ENCODE results near the gene PNMA8A.

GRCh38 chr19:46481947-46482346, 10.6 kb upstream of the PNMA8A start:
- TF ChIP-seq POLR2A (IDR thresholded peaks at IDR 0.05; ENCODE audit: borderline replicate concordance, extremely low read depth, insufficient read depth, insufficient read length) (no peak), CTCF (IDR thresholded peaks at IDR 0.05 in 2 of 3, conservative IDR thresholded peaks at IDR 0.05 in 1 of 3; ENCODE audit: borderline replicate concordance in 1 of 3, insufficient read depth in 1 of 3, low read depth in 2 of 3, low read length in 2 of 3) (no peak), FOSL1 (IDR thresholded peaks at IDR 0.05; ENCODE audit: low read depth) (no peak), EZH2 (IDR thresholded peaks at IDR 0.05) (no peak), POLR2AphosphoS5 (IDR thresholded peaks at IDR 0.05; ENCODE audit: low read depth, low read length) (no peak), MAX (IDR thresholded peaks at IDR 0.05) (no peak), ZNF274 (IDR thresholded peaks at IDR 0.05; ENCODE audit: low read depth, low read length) (no peak)
